IPS DF 6.9 (cell line): ENCODE data around the gene SLX4IP.
"Not testable (repeated sequence)": the region's sequence is repeated elsewhere in the genome, so short reads cannot be mapped to it uniquely, and the experiment has no call there.

ENCODE experiments used
- DNase-seq: peaks from one replicate; pipeline ENCODE4 v3.0.0-alpha.2; 2013; ENCODE audit warnings: low read depth, low spot score
- H3K27ac ChIP-seq: one replicate; pipeline ENCODE4 v1.5.1; 2013; ENCODE audit warnings: low read length, control low read depth
- H3K27me3 ChIP-seq: 2 replicates; pipeline ENCODE4 v1.6.1; 2013; ENCODE audit warnings: mild to moderate bottlenecking, low read length; ENCODE audit not compliant: control insufficient read depth, insufficient read depth
- H3K36me3 ChIP-seq: 2 replicates; pipeline ENCODE4 v1.6.1; 2013; ENCODE audit warnings: low read length; ENCODE audit not compliant: control insufficient read depth, insufficient read depth
- H3K4me1 ChIP-seq: 2 replicates; pipeline ENCODE4 v1.6.1; 2013; ENCODE audit warnings: low read length; ENCODE audit not compliant: control insufficient read depth, insufficient read depth
- H3K4me3 ChIP-seq: 2 replicates; pipeline ENCODE4 v1.5.1; 2013; ENCODE audit warnings: mild to moderate bottlenecking, low read length
- H3K9me3 ChIP-seq: 2 replicates; pipeline ENCODE4 v1.6.1; 2013; ENCODE audit warnings: low read length, inconsistent platforms; ENCODE audit not compliant: control insufficient read depth, insufficient read depth
- WGBS: extraction: QIAGEN DNeasy Blood & Tissue Kit; methylation state at CpG from one replicate; pipeline ENCODE4 v1.1.7; 2013; ENCODE audit warnings: mixed read lengths, missing lambda C conversion rate; ENCODE audit not compliant: insufficient read length, insufficient coverage; 5-methylcytosine and 5-hydroxymethylcytosine counted together

Gene SLX4IP

DNA sequence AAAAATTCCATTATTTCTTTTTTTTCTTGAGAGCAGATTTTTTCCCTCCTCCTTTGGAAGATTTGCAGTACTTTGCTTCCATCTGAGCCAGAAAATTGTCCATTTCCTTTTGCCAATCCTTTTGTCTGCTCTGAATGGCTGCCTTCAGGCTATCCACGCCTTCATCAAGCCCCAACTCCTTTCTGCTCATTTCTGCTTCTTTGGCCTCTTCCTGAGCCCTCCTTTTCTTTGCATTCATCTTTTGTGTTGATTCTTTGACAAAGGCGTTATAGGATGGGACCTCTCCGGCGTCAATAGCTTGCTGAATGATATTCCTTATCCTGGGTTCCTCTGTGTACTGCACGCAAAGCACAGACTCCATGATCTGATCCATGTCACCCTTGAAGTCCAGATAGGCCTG lies 178.3 kb downstream of the SLX4IP start:
- H3K9me3 ChIP-seq, H3K27me3 ChIP-seq, H3K36me3 ChIP-seq, H3K4me3 ChIP-seq, H3K4me1 ChIP-seq, DNase-seq, H3K27ac ChIP-seq: not testable (repeated sequence)
- WGBS: no CpG with 5 or more reads among the region's 5 CpGs

DNA sequence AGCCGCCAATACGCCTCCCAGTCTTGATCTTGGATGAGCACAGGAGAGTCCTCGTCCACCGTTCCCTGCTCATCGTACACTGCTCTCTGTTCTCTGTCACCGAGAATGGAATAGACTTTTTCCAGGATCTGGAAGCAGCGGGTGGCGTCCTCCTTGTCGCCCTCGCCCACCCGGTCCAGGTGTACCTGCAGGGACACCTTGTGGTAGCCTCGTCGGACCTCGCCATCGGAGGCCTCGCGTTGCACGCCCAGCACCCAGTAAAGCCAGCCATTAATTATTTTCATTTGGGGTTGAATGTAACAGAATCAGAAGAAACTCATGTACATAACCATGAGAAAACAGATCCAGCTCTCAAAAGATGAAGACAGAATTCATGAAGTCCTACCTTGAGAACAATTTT lies 178.8 kb downstream of the SLX4IP start:
- H3K9me3 ChIP-seq: no peaks in the 10 kb centered on the region
- WGBS: no CpG with 5 or more reads among the region's 18 CpGs
- no peak for DNase-seq

DNA sequence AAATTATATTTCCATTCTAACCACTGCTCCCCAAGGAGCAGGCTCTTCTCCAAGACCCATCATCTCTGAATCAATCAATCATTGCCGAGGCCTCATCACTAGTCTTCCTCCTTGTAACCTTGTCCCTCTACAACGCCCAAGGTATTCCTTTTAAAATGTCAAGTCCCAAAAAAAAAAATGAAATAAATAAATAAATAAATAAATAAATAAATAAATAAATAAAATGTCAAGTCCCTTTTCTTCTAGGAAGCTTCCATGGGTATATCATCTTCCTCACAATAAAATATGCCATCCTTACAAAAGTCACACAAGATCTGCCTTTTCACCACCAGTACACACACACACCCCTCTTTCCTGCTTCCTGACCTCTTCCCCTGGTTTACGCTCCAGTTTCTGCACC lies 181.1 kb downstream of the SLX4IP start:
- no peak overlapping the region for H3K4me3 ChIP-seq
- H3K27me3 ChIP-seq: no peaks in the 10 kb centered on the region; the same call in 1 of the 2 replicates
- peaks cover 6% of the 10 kb centered on the region for H3K4me1 ChIP-seq
- WGBS: no CpG with 5 or more reads among the region's 3 CpGs
- H3K27ac ChIP-seq: no peak overlapping the region
- DNase-seq: no peak
- no peaks in the 10 kb centered on the region for H3K9me3 ChIP-seq
- H3K36me3 ChIP-seq: no peaks in the 10 kb centered on the region

More for the DNA sequence above, 178.8 kb downstream of the SLX4IP start:
- Histone ChIP-seq H3K36me3 (no peaks in the 10 kb centered on the region), H3K27me3 (no peaks in the 10 kb centered on the region; the same call in 1 of the 2 replicates), H3K4me1 (peaks cover 3% of the 10 kb centered on the region), H3K27ac (no peak overlapping the region), H3K4me3 (no peak overlapping the region)

DNA sequence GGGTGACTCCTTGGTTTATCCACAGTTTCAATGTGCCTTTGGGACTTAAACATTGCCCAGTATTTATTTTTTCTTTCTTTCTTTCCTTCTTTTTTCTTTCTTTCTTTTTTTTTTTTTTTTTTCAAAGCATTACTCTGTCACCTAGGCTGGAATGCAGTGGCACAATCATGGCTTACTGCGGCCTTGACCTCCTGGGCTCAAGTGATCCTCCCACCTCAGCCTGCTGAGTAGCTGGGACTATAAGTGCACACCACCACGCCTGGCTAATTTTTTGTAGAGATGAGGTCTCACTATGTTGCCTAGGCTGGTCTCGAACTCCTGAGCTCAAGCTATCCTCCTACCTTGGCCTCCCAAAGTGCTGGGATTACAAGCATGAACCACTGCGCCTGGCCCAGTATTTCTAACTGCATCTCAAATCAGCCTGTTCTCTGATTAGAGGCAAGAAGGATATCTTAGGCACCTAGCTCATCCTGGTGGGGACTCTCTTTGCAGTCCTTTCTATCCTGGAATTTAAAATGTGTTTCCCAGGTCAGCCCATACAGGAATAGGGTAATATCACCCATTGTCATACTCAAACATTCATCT lies 182.5 kb downstream of the SLX4IP start:
- H3K36me3 ChIP-seq, H3K27me3 ChIP-seq, H3K9me3 ChIP-seq, H3K27ac ChIP-seq, DNase-seq, H3K4me3 ChIP-seq, H3K4me1 ChIP-seq: not testable (repeated sequence)
- WGBS: no CpG with 5 or more reads among the region's 4 CpGs

DNA sequence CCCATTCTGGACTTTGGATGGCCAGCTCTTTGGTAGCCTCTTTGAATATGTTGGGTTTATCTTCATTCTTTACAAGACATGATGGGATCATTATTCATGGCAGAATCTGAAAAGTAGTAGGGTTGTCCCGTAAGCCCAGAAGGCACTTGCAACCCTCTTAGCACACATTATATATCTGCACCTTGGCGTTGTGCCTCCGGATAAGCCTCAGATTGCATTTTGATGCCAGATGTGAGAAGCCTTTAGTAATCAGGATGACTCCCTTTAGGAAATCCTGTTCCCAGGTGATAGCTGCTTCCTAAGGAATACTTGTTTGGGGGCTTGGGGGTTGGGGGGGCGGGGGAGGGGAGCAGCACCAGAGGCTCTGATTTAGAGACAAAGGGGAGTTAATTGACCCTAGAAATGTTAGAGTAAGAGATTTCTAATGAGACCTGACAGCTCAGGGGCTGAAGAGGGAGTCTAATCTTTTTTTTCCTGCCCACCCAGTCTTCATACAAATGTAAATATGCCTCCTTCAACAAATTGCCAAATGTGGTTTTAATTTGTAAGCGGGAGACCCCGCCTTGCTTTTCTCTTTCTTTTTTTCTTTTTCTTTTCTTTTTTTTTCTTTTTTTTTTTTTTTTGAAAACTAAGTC lies 183.6 kb downstream of the SLX4IP start:
- Histone ChIP-seq H3K4me3 (no peak overlapping the region), H3K36me3 (no peaks in the 10 kb centered on the region), H3K4me1 (peaks cover 6% of the 10 kb centered on the region), H3K27me3 (no peaks in the 10 kb centered on the region; the same call in 1 of the 2 replicates), H3K27ac (no peak overlapping the region), H3K9me3 (no peaks in the 10 kb centered on the region)
- WGBS: no CpG with 5 or more reads among the region's 6 CpGs
- DNase-seq: no peak

DNA sequence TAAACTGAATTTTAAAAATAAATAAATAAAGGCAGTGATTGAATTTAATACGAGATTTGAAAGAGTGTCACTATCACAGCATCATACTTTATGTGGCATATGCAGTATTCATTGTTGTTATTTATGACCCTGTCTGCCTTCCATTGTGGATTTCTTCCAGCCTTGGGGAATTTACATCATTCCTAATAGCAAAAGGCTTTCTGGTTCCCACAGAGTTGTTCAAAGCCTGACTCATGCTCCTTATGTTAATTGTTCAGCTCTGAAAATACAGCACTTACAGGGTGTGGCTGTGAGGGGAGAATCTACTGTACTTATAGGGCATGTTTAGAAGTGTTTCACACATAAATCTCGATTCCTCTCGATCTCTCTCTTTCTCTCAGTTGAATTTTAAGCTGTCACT lies 184.3 kb downstream of the SLX4IP start:
- WGBS: no CpG with 5 or more reads among the region's 3 CpGs
- Histone ChIP-seq H3K36me3 (no peaks in the 10 kb centered on the region), H3K27me3 (no peaks in the 10 kb centered on the region; the same call in 1 of the 2 replicates), H3K27ac (no peak overlapping the region), H3K9me3 (no peaks in the 10 kb centered on the region), H3K4me1 (peaks cover 6% of the 10 kb centered on the region), H3K4me3 (no peak overlapping the region)
- no peak for DNase-seq

DNA sequence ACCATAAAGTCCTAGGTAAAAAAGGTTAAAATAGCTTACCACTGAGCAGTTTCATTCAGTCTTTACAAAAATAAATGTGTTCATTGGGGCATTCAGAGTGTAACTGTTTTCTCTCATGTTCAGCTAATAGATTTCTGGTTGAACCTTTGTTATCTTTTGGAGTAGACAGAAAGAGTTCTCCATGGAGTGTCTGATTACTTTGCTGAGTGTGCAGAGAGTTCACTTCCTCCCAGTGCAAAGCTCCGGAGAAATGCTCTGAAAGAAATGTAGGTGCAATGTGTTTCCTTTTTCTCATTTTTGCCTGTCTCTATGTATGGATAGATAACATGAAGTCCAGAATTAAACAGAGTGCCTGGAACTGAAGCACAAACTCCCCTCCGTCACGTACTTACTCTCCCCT lies 186.0 kb downstream of the SLX4IP start:
- H3K27me3 ChIP-seq: no peaks in the 10 kb centered on the region; the same call in 1 of the 2 replicates
- no peak overlapping the region for H3K27ac ChIP-seq
- H3K4me1 ChIP-seq: peaks cover 6% of the 10 kb centered on the region
- H3K9me3 ChIP-seq: no peaks in the 10 kb centered on the region
- no CpG with 5 or more reads among the region's 3 CpGs for WGBS
- DNase-seq: no peak
- no peaks in the 10 kb centered on the region for H3K36me3 ChIP-seq
- no peak overlapping the region for H3K4me3 ChIP-seq

DNA sequence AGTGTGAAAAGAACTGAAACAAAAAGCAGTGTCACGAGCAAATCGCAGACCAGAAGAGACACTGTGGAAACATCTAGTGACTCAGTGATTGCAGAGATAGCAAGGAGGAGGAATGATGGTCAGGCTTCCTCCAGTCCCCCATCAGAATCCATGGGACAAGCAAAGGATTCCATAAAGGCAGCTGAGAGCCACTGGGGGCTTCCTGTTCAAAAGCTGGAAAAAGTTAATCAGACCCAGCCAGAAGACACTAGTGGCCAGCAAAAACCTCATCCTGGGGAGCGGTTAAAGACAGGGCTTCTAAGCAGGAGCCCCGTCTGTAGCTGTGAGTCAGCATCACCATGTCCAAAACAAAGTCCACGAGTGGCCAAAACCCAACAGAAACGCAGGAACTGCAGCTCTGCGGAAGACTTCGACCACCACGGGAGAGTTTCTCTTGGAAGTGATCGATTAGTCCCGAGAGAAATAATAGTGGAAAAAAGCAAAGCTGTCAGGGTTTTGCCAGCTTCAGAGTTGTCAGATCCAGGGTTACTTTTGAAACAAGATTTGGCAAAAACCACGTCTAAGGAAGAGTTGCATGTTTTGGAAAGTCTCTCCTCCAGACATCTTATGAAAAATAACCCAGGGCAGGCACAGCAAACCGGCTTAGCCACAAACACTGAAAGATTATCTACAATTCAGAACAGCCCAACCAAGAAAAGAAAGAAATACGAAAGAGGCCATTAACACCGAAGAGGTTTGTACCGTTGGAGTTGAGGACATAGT lies 187.7 kb downstream of the SLX4IP start:
- H3K36me3 ChIP-seq: no peaks in the 10 kb centered on the region
- no peaks in the 10 kb centered on the region for H3K9me3 ChIP-seq
- no peak for DNase-seq
- H3K27me3 ChIP-seq: no peaks in the 10 kb centered on the region; the same call in 1 of the 2 replicates
- peaks cover 6% of the 10 kb centered on the region for H3K4me1 ChIP-seq
- H3K4me3 ChIP-seq: no peak overlapping the region
- WGBS: no CpG with 5 or more reads among the region's 16 CpGs
- H3K27ac ChIP-seq: no peak overlapping the region

DNA sequence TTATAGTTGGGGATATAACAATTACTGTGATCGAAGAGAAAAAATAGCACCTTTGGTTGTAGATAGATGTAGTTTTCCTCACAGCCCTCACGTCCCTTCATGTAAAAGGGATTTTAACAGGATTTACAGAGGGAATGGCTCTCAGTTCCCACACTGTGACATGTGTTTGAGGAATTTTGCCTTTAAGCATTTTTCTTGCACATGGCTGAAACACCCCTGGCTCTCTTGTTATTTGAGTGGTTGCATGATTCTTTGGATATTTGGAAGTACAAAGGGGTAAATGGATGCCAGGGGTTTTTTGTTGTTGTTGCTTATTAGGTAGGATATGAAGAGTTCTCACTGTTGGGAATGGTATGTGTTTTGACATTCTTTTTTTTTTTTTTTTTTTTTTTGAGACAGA lies 190.5 kb downstream of the SLX4IP start:
- H3K4me1 ChIP-seq: no peaks in the 10 kb centered on the region; the same call in 1 of the 2 replicates
- no CpG with 5 or more reads among the region's 2 CpGs for WGBS

DNA sequence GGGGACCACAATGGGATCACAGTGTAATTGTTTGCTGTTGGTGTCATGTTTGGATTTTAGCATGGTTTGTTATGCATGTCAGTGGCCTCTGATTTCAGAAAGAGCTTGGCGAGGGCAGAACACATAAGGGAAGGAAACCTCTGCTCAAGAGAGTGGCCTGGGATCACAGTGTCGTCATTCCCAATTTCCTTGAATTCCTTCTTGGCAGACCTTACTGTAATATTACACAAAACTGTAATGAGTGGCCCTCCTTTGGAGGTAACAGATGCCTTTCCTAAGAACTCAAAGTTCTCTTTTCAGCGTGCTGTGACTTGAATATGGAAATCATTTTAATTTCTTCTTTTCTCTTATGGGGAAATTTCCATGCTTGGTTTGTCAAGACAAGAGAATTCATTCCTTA lies 191.8 kb downstream of the SLX4IP start:
- H3K36me3 ChIP-seq: no peaks in the 10 kb centered on the region
- WGBS: no CpG with 5 or more reads among the region's 3 CpGs
- H3K27me3 ChIP-seq: no peaks in the 10 kb centered on the region
- DNase-seq: no peak
- no peak overlapping the region for H3K27ac ChIP-seq
- no peaks in the 10 kb centered on the region for H3K9me3 ChIP-seq
- H3K4me1 ChIP-seq: no peaks in the 10 kb centered on the region; the same call in 1 of the 2 replicates
- H3K4me3 ChIP-seq: no peak overlapping the region

More for the DNA sequence above, 190.5 kb downstream of the SLX4IP start:
- Histone ChIP-seq H3K4me3 (no peak overlapping the region), H3K27me3 (no peaks in the 10 kb centered on the region), H3K27ac (no peak overlapping the region), H3K9me3 (no peaks in the 10 kb centered on the region), H3K36me3 (no peaks in the 10 kb centered on the region)
- DNase-seq: no peak
